LNCAP (cell line): Measurements from ENCODE around the gene GPC6.

Experiments used
- CTCF ChIP-seq: fragments of 450-650 bp; IDR thresholded peaks from 2 replicates; pipeline ENCODE4 v1.5.1; 2017; ENCODE audit warnings: mild to moderate bottlenecking

Gene GPC6

GRCh38 chr13:93549326-93550005, 322.9 kb downstream of the GPC6 start:
- no peak for TF ChIP-seq CTCF

GRCh38 chr13:93550236-93550635, 323.6 kb downstream of the GPC6 start:
- no peak for TF ChIP-seq CTCF

- no peak for TF ChIP-seq CTCF
Observed at GRCh38 chr13:93552596-93552995, 326.0 kb downstream of the GPC6 start.

GRCh38 chr13:93554514-93554913, 327.9 kb downstream of the GPC6 start:
- no peak for TF ChIP-seq CTCF

- TF ChIP-seq CTCF = no peak
Observed at GRCh38 chr13:93558637-93559036, 332.0 kb downstream of the GPC6 start.

GRCh38 chr13:93559718-93560117, 333.1 kb downstream of the GPC6 start:
- no peak for TF ChIP-seq CTCF

- no peak for TF ChIP-seq CTCF
Observed at GRCh38 chr13:93561576-93562225, 335.1 kb downstream of the GPC6 start.

GRCh38 chr13:93562676-93563075, 336.1 kb downstream of the GPC6 start:
- no peak for TF ChIP-seq CTCF
